Motor neuron (in vitro differentiated cells): Measurements from ENCODE around the gene NCLN. TPM values are rescaled to one million over a fixed set of nuclear protein-coding genes. Genes with fewer than 3 reads are reported as not detected.
A peak's percentile ranks its signal among the peaks of the same experiment; 100 is the strongest.
"Not testable (repeated sequence)": the region's sequence is repeated elsewhere in the genome, so short reads cannot be mapped to it uniquely, and the experiment has no call there.

ENCODE experiments used
- ATAC-seq, 8 experiments: fragments of 200-7000 bp; cut with Tn5 transposase; replicated peaks in 6 of 8; 2 replicates each; pipeline ENCODE4 v1.8.0; 2021; ENCODE audit warnings: mild to moderate bottlenecking in 8 of 8, moderate library complexity in 8 of 8
- H3K27ac ChIP-seq, 2 donors: fragments of 250-450 bp; sonication (Bioruptor Pico); 2 replicates each; pipeline ENCODE4 v1.9.0; 2021; ENCODE audit warnings: antibody characterized with exemption in 2 of 2, mild to moderate bottlenecking in 2 of 2, moderate library complexity in 1 of 2
- H3K4me1 ChIP-seq, 2 donors: fragments of 250-450 bp; sonication (Bioruptor Pico); replicated peaks in 1 of 2; 2 replicates each; pipeline ENCODE4 v1.6.1; 2021; ENCODE audit warnings: antibody characterized with exemption in 2 of 2, mild to moderate bottlenecking in 2 of 2, moderate library complexity in 1 of 2
- H3K4me3 ChIP-seq, 5 donors: fragments of 250-450 bp; sonication (Bioruptor Pico); 2 replicates each; pipeline ENCODE4 v1.9.0; 2021; ENCODE audit warnings: antibody characterized with exemption in 5 of 5, mild to moderate bottlenecking in 5 of 5, moderate library complexity in 4 of 5
- whole genome bisulfite sequencing, 10 experiments: fragments of 450-650 bp; shearing (Covaris generic); methylation state at CpG; one replicate each; pipeline ENCODE4 v1.0.0; 2022; 5-methylcytosine and 5-hydroxymethylcytosine counted together
- in situ Hi-C, 9 experiments: fragments of 400-800 bp; cut with MboI; loops; one replicate each; pipeline ENCODE4 v1.15.0; 2021; ENCODE audit warnings: low sequenced_read_pairs in 9 of 9, low pct_unique_long_range_greater_than_20kb in 2 of 9; ENCODE audit not compliant: unreplicated experiment in 9 of 9
- total RNA-seq, 8 experiments: library from RNA; unstranded; fragments of 300-600 nt; gene quantifications; 2 replicates each; pipeline versions ENCODE4 v1.2.3 to v1.2.4, GENCODE V29; 2022

The NCLN gene
- total RNA-seq, 8 experiments from 2014 or later = 11.0 to 77.7 (median 26.3) TPM

- in situ Hi-C loops, H3K4me3 ChIP-seq, ATAC-seq, H3K27ac ChIP-seq, H3K4me1 ChIP-seq: not testable (repeated sequence)
- WGBS, 10 experiments = 33 to 100% (median 50%) methylated on average over 1 to 2 of the region's 2 CpGs; no CpG with 5 or more reads in 5 of the 10 experiments
Measured at GRCh38 chr19:3235604-3236003, 49.9 kb downstream of the NCLN start.

GRCh38 chr19:3236272-3236671 lies 50.5 kb downstream of the NCLN start:
- WGBS, 10 experiments = 17 to 93% (median 67%) methylated on average over 1 to 3 of the region's 4 CpGs; no CpG with 5 or more reads in 7 of the 10 experiments
- no peaks in the 10 kb centered on the region for H3K4me1 ChIP-seq
- H3K4me3 ChIP-seq = no peak overlapping the region
- in situ Hi-C loops = no loop called here
- ATAC-seq = no peak
- no peak overlapping the region for H3K27ac ChIP-seq

DNA sequence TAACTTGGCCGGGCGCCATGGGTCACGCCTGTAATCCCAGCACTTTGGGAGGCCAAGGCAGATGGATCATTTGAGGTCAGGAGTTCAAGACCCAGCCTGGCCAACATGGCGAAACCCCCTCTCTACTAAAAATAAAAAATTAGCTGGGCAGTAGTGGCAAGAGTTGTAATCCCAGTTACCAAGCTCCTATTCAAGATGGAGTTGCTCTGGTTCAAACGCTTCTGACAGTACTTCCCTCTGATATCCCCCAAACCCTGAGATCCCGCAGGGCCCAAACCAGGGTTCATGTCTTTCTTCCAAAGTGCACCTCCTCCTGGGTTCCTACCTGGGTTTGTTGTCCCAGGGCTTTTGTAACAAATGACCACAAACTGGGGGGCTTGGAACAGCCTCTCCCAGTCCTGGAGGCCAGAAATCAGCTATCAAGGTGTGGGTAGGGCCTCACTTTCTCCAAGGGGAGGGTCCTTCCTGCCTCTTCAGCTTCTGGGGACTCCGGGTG lies 52.4 kb downstream of the NCLN start:
- in situ Hi-C loops = no loop called here
- no peaks in the 10 kb centered on the region for H3K4me1 ChIP-seq
- H3K27ac ChIP-seq = no peak overlapping the region
- no peak overlapping the region for H3K4me3 ChIP-seq
- 60 to 100% (median 83%) methylated on average over 1 to 3 of the region's 7 CpGs; no CpG with 5 or more reads in 5 of the 10 experiments for WGBS, 10 experiments
- no peak for ATAC-seq

DNA sequence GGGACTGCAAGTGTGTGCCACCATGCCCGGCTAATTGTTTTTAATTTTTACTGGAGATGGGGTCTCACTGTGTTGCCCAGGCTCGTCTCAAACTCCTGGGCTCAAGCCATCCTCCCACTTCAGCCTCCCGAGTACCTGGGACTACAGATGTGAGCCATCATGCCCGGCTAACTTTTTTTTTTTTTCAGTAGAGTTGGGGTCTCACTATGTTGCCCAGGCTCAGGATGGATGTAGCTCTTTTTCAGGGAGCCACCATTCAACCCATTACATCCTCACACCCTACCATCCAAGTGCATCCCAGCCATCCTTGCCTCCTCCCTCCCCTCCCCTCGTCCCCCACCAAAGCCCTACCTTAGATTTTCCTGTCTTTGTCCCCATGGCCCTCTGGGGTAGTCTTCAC lies 53.6 kb downstream of the NCLN start:
- in situ Hi-C loops = no loop called here
- no peak overlapping the region for H3K4me3 ChIP-seq
- no peak for ATAC-seq
- 25 to 100% (median 66%) methylated on average over 1 to 5 of the region's 5 CpGs; no CpG with 5 or more reads in 4 of the 10 experiments for WGBS, 10 experiments
- no peak overlapping the region for H3K27ac ChIP-seq
- H3K4me1 ChIP-seq = no peaks in the 10 kb centered on the region

GRCh38 chr19:3243819-3244700 lies 58.3 kb downstream of the NCLN start:
- ATAC-seq = peak; percentile 30 to 86 (median 71)
- no peaks in the 10 kb centered on the region for H3K4me1 ChIP-seq
- in situ Hi-C loops = no loop called here
- H3K4me3 ChIP-seq = no peak overlapping the region
- H3K27ac ChIP-seq = peak overlapping the region in 1 of 2 donors; percentile 6
- WGBS, 10 experiments = 27 to 60% (median 49%) methylated on average over 4 to 12 of the region's 23 CpGs; no CpG with 5 or more reads in 3 of the 10 experiments

- ATAC-seq = no peak
- no peaks in the 10 kb centered on the region for H3K4me1 ChIP-seq
- in situ Hi-C loops = no loop called here
- H3K27ac ChIP-seq = no peak overlapping the region
- WGBS, 10 experiments = 40 to 100% (median 95%) methylated on average over 1 to 6 of the region's 9 CpGs; no CpG with 5 or more reads in 5 of the 10 experiments
- H3K4me3 ChIP-seq = no peak overlapping the region
Measured at GRCh38 chr19:3245050-3245449, 59.3 kb downstream of the NCLN start.

DNA sequence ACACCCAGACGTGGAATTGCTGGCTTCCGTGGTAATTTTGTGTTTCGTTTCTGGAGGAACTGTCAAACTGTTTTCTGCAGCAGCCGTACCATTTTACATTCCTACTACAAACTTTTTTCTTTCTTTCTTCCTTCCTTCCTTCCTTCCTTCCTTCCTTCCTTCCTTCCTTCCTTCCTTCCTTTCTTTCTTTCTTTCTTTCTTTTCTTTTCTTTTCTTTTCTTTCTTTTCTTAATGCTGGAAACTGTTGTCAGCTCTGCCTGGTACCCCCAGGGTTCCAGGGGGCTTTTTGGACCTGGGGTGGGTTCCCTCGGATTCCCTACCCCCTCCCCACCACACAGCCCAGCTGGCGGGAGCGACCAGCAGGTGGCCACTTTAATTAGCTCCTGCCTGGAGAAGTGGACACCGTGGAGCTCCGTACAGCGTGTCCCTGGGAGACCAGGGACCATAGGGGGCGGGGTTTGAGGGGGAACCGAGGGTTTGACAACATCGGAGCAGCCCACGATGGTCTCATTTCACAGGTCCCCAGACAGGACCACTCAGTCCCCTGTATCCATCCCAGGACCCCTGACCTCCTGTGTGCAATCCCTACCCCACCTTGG lies 63.1 kb downstream of the NCLN start:
- no peak overlapping the region for H3K4me3 ChIP-seq
- in situ Hi-C loops = no loop called here
- H3K4me1 ChIP-seq = no peaks in the 10 kb centered on the region
- peak in 5 of 8 experiments; percentile 48 to 79 (median 72) for ATAC-seq
- H3K27ac ChIP-seq = peak overlapping the region in 1 of 2 donors; percentile 73
- WGBS, 10 experiments = 0 to 100% (median 39%) methylated on average over 2 to 9 of the region's 14 CpGs; no CpG with 5 or more reads in 6 of the 10 experiments

- H3K4me3 ChIP-seq = no peak overlapping the region
- in situ Hi-C loops = no loop called here
- ATAC-seq = peak in 6 of 8 experiments; percentile 48 to 90 (median 88)
- WGBS, 10 experiments = 23 to 80% methylated on average over 1 to 3 of the region's 10 CpGs; no CpG with 5 or more reads in 8 of the 10 experiments
- H3K4me1 ChIP-seq = no peaks in the 10 kb centered on the region
- peak overlapping the region in 1 of 2 donors; percentile 73 for H3K27ac ChIP-seq
Measured at GRCh38 chr19:3249408-3249807, 63.7 kb downstream of the NCLN start.

DNA sequence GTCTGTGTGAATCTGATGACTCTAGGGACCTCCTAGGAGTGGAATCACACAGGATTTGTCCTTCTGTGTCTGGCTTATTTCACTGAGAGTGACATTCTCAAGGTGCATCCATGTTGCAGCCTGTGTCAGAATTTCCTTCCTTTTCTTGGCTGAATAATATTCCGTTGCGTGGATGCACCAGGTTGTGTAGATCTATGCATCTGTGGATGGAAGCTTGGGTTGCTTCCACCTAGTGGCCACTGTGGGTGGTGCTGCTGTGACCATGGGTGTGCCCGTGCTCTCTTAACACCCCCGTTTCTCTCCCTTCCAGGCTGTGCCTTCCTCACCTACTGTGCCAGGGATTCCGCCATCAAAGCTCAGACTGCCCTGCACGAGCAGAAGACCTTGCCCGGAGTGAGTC lies 64.9 kb downstream of the NCLN start:
- in situ Hi-C loops = loop anchor here in 1 of 9 experiments (25.0 kb wide), 1 partner anchor 288 kb away; no protein-coding TSS in a partner anchor
- Histone ChIP-seq H3K4me1 (no peaks in the 10 kb centered on the region), H3K27ac (no peak overlapping the region), H3K4me3 (no peak overlapping the region)
- peak in 3 of 8 experiments; percentile 54 to 86 (median 79) for ATAC-seq
- 17 to 100% (median 85%) methylated on average over 1 to 6 of the region's 7 CpGs; no CpG with 5 or more reads in 6 of the 10 experiments for WGBS, 10 experiments

DNA sequence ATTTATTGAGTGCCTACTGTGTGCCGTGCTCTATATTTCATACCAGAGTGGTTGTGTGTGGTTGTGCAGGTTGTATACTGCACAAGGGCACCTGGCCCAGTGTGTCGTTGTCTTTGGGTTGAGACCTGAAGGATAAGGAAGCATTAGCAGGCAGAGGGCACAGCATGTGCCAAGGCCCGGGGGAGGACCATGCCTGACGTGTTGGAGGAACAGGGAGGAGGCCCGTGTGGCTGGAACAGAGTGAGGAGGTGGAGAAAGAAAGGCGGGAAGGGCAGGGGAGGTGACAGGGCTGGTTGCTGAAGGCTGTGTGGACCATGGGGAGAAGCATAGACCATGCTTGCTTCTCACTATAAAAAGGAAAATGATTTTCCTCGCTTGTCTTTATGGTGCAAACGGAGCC lies 65.5 kb downstream of the NCLN start:
- in situ Hi-C loops = loop anchor here in 1 of 9 experiments (25.0 kb wide), 1 partner anchor 289 kb away; no protein-coding TSS in a partner anchor
- Histone ChIP-seq H3K4me1 (no peaks in the 10 kb centered on the region), H3K4me3 (no peak overlapping the region), H3K27ac (no peak overlapping the region)
- WGBS, 10 experiments = 20 to 85% (median 70%) methylated on average over 1 to 7 of the region's 8 CpGs; no CpG with 5 or more reads in 3 of the 10 experiments
- ATAC-seq = no peak

DNA sequence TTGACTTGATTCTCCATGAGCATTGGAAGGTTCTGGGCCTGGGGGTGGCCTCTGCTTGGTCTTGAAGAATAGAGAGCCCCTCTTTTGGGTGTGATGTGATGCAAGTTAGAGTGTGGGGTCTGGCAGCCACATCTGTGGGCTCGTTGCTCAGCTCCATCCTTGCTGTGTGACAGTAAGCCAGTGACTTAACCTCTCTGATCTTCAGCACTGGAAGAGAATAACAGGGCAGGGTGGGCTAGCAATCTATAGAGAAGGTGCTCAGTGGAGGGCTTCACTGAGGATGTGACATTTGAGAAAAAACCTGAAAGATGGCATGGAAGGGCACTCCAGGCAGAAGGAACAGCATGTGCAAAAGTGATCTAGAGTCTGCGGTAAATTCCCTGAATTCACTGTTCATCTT lies 66.9 kb downstream of the NCLN start:
- H3K4me3 ChIP-seq = no peak overlapping the region
- no peak for ATAC-seq
- in situ Hi-C loops = loop anchor here in 1 of 9 experiments (25.0 kb wide), 1 partner anchor 290 kb away; no protein-coding TSS in a partner anchor
- no peak overlapping the region for H3K27ac ChIP-seq
- WGBS, 10 experiments = 57 to 100% (median 83%) methylated on average over 1 to 2 of the region's 2 CpGs; no CpG with 5 or more reads in 3 of the 10 experiments
- H3K4me1 ChIP-seq = no peaks in the 10 kb centered on the region

DNA sequence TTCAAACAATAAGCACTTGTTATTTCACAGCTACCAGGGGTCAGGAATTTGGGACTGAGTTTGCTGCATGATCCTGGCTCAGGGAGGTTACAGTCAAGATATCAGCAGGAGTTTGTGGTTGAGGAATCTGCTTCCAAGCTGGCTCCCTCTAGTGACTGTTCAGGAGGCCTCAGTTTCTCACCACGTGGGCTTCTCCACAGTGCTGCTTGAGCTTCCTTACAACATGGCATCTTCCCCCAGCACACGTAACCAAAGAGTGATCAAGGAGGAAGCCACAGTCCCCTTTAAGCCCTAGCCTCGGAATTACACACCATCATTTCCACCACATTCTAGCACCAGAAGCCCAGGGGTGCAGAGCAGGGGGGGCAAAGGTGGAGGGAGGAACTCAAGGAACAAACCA lies 67.5 kb downstream of the NCLN start:
- in situ Hi-C loops = loop anchor here in 1 of 9 experiments (25.0 kb wide), 1 partner anchor 291 kb away; no protein-coding TSS in a partner anchor
- ATAC-seq = no peak
- Histone ChIP-seq H3K4me1 (no peaks in the 10 kb centered on the region), H3K27ac (no peak overlapping the region), H3K4me3 (no peak overlapping the region)
- WGBS, 10 experiments = 10 to 86% (median 45%) methylated on average over 1 to 3 of the region's 3 CpGs; no CpG with 5 or more reads in 3 of the 10 experiments

DNA sequence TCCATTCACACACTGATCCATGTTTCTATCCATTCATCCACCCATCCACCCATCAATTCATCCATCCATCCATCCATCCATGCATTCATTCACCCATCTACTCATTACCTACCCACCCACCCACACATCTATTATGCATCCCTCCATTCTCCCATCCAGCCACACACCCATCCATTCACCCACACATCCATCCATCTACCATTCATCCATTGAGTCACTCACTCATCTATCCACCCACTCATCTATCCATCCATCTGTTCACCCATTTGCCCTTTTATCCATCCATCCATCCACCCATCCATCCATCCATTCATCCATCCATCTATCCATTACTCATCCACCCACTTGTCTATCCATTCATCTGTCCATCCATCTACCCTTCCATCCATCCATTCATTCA lies 68.8 kb downstream of the NCLN start:
- no peaks in the 10 kb centered on the region for H3K4me1 ChIP-seq
- no peak overlapping the region for H3K27ac ChIP-seq
- no peak for ATAC-seq
- no peak overlapping the region for H3K4me3 ChIP-seq
- in situ Hi-C loops = loop anchor here in 1 of 9 experiments (25.0 kb wide), 1 partner anchor 292 kb away; no protein-coding TSS in a partner anchor
